ENCODE data around the gene LAMA2.

DNA sequence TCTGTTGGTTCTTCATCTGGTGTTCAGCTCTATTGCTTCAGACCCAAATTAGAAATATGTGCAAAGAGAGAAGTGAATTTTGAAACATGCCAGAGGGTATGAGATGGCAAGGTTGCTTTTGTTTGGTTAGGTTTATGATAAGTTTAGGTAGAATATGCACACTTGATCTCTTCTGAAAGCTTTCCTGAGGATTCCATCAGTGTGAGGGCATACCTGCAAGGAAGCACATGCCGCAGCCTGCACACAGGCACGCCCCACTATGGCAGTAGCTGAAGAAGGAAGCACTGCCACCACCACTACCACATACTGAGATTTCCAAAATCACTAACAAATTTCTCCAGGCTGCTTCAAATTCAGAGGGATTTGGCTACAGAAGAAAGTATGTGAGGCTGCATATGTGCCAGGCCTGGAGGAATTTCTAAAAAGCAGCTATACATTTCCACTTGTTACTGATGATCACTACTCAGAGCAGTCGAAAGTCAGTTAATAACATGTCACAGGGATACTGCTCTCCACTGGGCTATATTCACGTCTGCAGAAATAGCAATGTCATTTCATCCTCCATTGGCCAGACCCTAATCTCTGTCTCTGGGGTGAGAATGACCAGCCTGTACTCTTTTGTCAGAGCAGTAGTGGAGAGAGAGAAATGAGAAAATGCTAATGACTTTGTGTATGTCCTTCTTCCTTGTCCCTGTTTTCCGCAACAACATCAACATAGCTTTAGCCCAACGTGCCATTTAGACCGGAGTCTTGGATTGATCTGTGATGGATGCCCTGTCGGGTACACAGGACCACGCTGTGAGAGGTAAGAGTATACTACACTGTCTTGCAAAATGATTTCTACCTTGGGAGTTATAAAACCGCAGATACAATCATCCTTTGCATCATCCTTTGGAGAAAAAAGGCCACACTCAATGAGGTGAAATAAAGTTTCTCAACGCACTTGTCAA, 396.7 kb downstream of the LAMA2 start:
- TF ChIP-seq, protein P1, sequence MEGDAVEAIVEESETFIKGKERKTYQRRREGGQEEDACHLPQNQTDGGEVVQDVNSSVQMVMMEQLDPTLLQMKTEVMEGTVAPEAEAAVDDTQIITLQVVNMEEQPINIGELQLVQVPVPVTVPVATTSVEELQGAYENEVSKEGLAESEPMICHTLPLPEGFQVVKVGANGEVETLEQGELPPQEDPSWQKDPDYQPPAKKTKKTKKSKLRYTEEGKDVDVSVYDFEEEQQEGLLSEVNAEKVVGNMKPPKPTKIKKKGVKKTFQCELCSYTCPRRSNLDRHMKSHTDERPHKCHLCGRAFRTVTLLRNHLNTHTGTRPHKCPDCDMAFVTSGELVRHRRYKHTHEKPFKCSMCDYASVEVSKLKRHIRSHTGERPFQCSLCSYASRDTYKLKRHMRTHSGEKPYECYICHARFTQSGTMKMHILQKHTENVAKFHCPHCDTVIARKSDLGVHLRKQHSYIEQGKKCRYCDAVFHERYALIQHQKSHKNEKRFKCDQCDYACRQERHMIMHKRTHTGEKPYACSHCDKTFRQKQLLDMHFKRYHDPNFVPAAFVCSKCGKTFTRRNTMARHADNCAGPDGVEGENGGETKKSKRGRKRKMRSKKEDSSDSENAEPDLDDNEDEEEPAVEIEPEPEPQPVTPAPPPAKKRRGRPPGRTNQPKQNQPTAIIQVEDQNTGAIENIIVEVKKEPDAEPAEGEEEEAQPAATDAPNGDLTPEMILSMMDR (IDR thresholded peaks at IDR 0.05), result no peak
- no peak for TF ChIP-seq POLR2A (IDR thresholded peaks at IDR 0.05)
